ENCODE results near the gene KDM4C.

The KDM4C gene

DNA sequence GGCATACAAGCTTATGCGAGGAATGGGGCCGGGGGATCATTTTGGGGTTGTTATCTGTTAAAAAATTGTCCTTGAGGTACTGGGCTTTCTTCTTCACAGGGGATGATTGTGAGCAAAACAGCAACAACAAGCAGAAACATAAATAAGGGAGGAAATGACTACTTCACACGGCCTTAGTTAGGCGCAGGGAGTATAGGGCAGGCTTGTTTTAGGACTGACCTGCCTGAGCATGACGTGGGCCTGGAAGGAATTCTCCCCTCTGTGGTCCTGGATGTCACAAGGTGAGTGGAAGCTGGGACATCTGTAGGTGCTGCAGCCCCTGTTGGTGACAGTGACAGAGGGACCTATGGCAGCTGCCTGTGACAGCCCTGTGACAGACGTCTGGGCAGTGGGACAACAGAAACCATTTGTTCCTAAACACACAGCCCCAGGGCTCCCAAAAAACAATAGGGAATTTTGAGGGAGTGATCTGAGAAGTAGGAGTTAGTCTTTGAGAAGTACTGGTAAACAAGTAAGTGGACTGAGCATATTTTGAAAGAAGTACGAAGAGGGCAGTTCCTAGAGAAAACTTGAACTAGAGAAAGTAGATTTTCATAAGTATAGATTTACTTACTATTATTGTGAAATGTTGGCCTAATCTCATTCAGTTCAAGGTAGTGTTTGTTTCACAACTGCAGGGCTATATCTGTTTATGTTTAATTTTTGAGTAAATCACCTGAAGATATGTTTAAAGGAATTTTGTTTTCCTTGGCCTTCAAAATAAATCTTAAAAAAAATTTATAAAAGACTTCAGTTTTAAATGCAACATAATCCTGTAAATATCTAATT is 113.1 kb downstream of the KDM4C start:
- DNase-seq: no peak

DNA sequence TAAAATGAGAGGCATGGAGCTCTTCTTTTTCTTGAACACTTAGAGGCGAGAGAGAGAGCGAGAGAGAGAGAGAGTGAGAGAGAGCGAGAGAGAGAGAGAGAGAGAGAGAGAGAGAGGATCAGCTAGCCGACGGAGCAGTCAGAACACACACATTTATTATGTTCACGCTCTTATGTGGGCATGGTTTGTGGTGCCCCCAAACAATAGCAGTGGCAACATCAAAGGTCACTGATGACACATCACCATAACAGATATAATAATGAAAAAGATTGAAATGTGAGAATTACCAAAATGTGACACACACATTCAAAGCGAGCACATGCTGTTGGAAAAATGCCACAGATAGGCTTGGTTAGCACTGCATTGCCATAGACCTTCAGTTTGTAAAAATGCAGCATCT is 116.1 kb downstream of the KDM4C start:
- no peak for DNase-seq

DNA sequence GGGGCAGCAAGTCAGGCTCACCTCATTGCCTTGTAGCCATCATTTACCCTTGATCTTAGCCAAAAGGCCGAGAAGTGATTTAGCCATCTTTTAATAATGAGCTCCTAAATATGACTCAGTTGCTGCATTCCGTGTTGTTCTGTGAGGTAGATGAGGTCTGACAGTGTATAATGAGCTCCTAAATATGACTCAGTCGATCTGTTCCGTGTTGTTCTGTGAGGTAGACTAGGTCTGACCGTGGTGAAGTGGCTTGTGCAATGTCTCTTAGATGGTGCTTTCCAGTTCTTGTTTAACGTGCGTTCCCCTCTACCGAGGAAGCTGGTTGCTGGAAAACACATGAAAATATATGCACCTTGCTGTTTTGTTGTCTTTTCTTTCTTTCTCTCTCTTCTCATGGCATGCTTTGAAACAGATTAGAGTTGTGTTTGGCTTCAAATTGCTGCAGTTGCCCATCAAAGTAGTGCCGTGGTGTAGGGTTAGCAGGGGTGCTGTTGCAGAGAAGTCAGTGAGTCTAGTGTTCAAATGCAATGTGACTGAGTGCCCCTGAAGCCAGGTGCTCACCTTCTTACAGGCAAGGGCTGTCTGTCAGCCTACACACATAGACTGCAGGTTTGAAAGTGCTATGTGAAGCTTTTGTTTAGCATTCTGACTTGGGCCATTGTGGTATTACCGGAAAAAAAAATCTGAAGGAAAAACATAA is 118.6 kb downstream of the KDM4C start:
- no peak for DNase-seq

DNA sequence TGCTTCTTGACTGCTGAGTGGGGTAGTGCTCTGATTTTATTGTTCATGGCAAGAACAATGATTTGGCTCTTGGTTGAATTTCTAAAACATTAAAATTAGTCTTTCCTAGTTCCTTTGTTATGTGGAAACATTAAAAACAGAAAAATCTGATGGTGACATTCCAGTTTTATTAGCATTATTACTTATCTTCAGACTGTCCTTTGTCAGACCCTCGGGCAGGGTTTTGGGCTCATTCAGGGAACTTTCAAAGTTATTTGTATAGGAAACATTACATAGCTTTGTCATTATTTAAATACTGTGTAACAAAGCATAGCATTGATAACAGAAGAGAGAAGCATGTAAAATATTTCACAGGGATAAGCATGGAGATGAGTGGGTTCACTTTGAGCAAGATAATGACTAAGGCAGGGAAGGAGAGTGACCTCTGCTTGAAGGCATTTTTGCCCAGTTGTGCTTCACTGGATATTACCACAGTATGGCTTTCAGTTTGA is 119.9 kb downstream of the KDM4C start:
- no peak for DNase-seq

DNA sequence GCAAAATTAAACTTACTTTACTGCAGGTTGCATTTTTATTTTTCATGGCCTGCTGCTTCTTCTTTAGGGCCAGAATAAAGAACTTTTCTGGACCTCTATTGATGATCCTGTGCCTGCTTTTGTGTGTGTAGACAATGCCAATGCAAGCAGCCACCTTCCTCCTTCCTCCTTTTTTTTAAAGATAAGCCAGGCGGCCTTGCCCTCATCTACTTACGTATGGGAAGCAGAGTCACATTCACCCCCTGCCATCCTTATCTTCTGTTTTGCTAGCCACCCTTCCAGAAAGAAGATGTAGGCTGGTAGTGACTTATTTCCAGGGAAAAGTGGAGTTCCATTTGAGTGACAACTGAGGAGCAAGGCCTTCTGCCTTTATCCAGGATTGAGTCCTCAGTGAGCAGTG is 122.9 kb downstream of the KDM4C start:
- DNase-seq: no peak

DNA sequence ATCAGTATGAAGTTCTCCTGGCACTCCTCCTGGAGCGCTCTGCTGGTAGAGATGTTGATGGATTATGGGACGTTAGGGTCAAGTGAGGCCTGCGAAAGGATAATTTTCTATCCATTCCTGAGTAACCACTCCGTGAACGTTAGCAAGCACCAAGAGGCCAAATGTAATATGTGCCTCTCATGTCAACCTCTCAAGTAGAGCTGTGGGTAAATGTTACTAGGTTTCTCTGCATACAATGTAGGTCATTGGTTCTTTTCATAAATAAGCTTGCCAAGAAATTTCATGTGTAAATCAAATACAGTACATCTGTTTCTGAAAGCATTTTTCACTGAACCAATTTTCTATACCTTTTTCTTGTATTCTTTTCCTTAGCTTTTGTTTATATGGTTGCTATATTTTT is 126.3 kb downstream of the KDM4C start:
- no peak for DNase-seq

DNA sequence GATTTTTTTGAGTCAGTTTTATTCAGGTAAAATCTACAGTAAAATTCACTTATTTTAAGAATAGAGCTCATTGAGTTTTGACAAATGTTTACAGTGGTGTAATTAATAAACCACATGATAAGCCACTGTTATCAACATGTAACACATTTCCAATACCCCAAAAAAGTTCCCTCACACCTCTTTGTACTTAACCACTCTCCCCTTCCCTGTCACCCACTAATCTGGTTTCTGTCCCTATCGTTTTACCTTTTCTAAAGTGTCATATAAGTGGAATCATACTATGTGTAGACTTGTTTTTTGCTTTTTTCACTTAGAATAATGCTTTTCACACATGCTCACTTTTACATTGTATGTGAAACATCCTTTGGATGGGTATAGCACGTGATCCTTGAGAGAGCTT is 127.2 kb downstream of the KDM4C start:
- no peak for DNase-seq

DNA sequence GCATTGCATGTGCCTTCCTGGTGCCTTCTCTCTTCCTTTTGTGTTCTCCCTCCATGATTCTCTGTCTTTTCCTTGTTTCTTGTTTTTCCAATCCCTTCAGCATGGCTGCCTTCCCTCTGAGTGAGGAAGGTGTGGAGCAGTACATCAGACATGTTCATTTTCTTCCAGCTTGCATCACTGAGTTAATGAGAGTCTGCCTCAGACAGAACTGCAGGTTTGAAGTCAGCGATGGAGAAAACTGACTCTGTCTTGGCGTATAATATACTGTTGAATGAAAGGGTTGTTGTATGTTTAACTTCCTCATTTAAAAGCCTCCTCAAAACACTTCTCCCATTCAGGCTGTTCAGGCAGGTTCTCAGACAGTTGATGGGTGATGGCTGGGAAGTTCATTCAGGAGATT is 129.3 kb downstream of the KDM4C start:
- no peak for DNase-seq

DNA sequence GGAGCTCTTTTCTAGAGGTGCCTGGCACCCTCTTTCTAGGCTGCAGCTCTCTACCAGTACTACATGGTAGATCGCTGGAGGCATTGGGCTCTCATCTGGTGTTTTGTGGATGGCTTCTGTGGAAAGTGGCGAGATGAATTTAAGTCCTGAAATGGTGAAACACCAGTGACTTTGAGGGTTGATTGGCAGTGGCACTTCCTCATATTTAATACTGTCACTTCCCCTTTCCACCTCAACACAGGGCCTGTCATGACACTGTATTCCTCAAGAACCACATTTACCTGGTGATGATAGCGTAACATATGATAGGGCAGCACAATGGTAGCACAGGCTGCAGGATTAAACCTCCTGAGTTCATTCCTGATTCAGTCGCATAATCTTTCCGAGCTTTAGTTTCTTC is 132.1 kb downstream of the KDM4C start:
- DNase-seq: no peak

DNA sequence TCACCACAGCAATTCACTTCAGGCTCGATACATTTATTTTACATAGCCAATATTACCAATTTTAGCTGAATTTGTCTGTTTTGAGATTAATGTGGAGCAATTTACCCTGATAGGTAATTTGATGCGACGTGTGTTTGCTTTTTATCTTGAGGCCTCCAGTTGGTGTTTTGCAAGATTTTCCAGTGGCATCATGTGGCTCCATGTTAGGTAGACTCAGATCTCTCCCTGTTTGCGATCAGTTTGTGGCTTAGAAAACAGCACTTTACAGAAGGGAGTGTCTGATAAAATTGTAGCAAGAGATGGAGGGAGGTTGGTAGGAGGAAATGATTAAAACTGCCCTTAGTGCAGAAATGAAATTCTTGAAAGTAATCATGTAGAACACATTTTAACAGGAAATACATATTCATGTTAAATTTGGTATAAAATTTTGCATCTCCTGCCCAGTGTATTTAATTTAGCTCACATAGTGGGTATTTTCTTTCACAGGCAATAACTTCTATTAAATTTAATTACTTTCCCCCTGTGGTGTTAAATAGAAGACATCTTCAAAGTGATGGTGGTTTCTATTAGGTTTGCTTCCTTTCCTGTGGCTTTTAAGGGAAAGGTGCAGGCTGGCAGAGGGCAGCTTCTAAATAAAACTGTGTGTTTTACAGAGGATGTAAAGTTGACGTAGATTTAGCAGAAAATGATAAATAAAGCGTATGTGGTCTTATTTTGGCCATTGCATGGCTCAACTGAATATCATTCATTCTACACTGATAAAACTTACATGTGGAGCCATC is 135.8 kb downstream of the KDM4C start:
- DNase-seq: no peak

DNA sequence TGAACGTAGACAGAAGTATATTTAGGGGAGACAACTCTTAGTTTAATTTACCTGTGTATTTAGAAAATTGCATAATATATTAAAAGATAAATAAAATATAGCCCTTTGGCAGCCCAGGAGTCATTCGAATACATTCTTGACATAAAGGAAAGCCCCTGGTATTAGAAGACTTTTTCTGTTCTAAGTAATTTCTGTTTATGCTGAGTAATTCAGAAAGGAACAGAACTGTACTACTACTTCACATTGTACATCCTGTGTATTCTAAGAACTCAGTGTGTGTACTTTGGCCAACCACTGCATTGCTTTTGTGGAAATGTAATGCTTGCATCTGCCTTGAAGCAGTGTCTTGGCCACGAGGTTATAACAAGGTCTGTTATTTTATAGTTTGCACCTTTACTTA is 136.4 kb downstream of the KDM4C start:
- DNase-seq: no peak

DNA sequence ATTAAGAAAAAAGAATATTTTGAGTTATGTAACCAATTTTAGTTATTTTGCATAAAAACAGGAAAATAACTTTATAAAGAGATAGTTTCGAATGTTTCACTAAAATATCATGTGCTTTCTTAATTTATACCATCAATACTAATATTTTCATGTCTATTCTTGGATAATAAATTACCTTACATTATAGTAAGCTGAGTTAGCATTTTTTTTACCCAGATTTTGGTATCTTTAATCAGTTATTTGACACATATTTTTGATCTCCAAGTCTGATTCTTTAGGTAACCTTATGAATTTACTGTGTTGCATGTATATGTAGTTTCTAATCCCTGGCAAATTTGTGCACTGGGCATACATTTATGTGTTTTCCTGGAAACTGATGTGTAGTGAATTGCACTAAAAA is 138.0 kb downstream of the KDM4C start:
- DNase-seq: no peak

DNA sequence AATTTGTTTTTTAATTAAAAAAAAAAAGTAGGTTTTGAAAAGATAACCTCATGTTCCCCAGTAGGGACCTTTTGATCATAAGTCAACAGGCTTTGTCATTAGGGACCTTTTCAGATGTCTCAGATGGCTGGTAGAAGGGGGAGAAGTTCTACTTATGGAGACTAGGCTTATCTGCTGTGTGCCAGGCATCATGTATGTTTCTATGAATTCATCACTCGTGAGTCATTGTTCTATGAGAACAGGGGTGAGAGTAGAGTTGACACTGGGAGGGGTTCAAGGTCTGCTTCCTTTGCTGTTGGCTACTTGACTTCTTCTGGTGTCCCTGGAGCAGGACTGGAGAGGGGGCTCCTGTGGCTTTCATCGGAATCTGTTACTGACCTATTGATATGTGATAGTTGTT is 138.8 kb downstream of the KDM4C start:
- DNase-seq: no peak

DNA sequence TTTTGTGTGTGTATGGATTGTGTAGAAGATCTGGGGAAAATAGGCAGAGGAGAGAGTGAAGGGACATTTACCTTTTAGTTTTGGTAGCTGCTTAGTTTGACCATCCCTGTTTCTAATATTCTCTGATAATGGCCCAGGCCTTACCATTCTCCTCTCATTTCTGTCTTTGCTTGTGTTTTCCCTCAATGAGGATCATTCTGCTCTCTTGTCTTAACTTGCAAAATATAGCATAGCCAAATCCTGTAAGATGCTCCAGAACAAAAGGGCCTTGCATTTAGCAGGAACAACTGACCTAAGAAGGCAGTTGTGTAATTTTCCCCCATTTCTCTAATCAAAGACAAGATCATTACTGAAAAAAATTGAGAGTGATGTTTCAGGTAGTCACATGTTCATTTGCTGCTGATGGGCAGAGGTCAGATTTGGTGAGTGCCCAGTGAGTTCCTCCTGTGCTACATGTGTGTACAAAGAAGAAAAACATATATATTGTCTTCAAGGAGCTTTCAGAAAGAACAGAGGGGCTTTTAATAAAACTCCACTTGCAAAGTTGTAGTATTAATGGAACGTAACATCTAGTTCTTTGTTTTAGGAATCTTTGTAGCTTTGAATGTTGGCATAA is 139.5 kb downstream of the KDM4C start:
- no peak for DNase-seq

DNA sequence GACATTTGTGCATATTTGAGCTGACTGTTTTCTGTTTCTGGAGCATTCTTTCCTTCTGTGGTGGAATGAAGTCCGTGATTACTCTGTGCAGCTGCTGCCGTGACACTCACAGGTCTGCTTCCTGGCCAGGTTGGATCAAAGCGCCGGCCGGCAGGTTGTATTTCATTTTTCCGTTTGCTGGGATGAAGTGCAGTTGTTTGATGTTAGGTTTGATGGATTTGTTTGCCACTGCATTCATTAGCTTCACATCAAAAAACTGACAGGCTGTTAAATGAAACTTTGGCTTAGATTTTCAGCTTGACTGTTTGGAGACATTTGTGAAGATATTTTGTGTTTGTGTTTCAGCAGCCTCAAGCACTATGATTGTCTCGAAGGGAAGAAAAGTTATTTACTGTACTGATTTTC is 140.1 kb downstream of the KDM4C start:
- DNase-seq: no peak

DNA sequence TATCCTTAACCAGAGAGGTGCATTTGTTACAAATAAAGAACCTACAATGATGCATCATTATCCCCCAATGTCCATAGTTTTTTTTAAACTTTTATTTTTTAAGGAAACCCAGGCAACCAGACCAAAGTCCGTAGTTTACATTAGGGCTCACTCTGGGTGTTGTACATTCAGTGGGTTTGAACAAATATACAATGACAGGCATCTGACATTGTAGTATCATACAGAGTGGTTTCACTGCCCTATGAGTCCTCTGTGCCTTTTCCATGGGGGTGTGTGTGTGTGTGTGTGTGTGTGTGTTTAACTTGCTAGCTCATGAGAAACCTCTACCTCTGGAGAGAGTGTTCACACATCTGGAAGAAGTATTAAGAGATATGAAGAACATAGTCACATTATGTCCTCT is 141.5 kb downstream of the KDM4C start:
- no peak for DNase-seq

DNA sequence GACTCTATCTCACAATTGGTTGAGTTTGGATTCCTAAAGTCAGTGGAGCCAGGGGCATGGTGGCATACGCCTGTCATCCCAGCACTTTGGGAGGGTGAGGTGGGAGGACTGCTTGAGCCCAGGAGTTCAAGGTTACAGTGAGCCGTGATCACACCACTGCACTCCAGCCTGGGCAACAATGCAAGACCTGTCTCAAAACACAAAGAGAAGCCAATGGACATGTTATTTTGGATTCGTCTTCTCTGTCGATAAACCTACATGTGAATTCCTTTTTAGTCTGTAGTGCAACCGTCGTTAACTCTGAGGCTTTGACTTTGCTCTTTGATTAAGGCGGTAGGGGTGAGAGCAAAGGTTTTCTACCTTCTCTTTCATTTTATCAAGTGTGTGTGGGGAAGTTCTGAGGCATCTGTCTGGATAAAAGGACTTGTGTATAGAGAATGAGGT is 142.7 kb downstream of the KDM4C start:
- DNase-seq: no peak

DNA sequence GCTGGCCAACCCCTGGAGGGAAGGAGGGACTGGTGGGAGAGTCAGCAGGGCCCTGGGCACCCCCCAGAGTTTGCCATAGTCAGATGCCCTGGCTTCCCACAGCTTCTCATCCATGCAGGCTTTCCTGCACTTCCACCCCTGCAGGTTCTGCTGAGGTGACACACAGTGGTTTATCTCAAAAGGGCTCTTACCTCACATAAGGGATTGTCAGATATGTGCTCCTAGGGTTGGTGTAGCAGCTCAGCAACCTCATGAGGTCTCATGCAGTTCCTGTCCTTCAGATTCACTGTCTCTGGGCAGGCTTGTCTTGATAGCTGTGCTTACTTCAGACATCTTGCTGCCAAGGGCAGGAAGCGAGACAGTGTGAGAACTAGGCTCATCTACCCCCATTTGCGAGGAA is 143.4 kb downstream of the KDM4C start:
- DNase-seq: no peak

DNA sequence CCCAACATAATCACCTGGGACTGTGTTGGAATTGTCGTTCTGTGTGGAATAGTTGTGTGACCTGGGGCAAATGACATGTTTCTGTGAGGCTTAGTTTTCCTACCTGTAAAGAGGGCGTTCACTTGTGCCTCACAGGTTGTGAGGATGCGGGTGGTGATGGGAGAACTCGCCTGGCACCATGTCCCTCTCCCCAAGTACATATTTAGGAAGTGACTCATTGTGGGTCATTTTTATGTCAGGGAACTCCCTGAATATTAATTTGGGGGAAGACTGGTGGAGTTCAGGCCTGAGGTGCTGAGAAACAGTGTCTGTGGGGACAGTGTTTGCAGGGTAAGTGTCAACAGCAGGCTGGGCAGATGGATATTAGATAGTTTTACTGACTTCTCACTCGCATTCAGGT is 144.7 kb downstream of the KDM4C start:
- no peak for DNase-seq

DNA sequence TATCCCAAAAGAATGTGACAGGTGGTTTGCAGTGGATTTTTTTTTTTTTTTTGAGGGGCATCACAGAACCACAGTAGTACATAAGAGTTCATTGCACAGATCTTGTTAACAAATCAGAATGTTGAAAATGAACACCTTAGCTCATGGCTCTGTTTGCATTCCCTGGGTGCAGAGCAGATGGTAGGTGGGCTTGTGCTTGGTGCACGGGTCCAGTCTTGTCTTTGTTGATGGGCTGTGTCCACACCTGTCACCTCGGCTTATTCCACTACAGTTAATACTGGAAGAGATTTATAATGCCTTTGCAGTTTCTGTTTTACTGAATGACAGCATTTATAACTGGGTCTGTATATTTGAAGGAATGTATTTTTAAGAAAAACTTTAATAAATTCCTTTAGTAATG is 146.6 kb downstream of the KDM4C start:
- DNase-seq: no peak

DNA sequence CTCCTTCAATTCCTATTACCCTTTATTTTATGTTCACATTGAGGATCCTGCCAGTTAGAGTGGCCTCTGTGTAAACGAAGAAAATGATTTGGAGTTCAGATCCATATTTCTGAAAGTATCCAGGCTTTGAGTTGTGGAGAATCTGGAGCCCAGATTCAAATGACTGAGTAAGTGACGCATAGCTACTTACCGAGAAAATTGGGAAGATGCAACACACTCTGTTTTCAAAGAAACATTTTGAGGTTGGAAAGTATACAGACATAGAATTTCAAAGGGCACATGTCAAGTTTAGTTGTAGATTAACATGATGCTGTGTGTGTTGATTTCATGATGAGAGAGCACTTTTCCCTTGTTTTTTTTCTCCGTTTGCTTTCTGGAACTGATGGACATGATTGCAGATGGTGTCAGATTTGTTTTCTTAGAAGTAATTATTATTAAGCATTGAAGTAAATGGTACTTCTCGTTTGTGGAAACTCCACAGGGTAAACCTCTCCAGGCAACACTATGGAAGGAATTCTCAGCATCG is 148.1 kb downstream of the KDM4C start:
- no peak for DNase-seq

DNA sequence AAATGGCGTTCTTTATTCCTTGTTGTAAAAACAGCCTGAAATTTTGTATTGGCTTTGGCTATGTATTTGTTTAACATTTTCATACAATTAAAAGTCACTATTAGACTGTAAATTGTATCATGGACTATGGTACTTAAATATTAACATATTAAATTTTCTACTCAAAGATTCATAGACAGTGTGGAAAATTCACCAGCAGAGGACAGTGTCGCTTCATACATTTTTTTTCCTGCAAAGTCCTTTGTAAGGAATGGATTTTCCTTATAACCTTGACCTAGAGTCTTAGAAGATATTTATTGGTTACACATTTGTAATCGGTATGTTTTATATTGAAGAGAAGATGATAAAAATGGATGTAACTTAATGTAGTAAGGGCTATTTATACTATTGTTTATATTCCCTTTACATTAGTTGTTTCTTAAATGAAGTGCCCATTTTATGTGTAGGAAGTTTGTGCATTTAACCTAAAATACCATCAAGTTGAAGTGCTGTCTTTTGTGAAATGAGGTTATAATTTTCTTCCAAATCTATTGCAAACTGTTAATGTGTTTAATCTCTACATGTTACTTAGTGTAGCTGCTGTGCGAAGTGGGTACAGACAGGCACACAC is 150.1 kb downstream of the KDM4C start:
- DNase-seq: no peak

DNA sequence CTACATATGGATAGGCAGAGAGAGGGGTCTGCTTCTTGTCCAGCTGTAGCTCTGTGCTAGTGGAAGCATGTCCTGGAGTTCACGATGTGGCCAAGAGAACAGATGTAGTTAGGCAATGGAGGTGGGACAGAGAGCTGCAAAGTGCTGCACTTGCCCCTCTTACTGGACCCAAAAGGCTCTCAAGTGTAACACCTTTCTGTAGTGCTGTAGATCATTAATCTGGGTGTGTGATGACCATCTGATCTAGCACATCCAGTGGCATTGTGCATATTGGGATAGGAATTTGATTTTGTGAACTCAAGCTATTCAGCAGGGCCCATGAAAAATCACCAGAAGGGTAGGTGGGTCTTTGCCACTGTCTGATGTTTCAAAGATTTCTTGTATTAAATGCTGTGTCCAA is 151.4 kb downstream of the KDM4C start:
- no peak for DNase-seq

Data from NCI-H1105 (cell line).